ENCODE results near the gene TSGA10IP.

The TSGA10IP gene

DNA sequence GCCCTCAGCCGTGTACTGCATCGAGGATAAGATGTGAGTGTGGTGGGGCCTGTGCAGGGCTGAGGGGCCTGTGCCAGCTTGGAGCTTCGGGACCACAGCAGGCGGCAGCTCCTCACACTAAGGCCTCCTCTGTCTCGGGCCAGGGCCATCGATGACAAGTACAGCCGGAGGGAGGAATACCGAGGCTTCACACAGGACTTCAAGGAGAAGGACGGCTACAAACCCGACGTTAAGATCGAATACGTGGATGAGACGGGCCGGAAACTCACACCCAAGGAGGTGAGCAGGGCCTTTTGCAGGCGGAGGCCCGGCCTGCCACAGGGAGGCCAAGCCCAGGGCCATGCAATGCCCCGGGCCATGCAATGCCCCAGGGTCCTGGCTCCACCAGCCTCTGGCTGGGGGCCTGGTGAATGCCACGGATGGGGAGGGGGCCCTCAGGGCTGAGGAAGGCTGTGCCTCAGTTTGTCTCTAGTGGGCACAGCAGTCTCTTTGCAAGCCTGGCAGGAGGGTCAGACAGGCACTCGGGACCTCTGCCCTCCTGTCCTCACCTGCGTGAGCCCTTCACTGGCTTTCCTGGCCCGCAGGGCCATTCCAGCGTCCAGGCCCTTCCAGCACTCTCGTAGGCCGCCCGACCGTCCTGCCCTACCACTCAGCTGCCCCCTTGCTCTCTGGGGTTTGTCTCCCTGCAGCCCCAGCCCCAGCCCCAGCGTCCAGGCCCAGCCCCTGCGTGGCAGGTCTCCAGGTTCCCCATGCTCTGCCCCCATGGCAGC lies 32.5 kb downstream of the TSGA10IP start:
- no peak for DNase-seq

DNA sequence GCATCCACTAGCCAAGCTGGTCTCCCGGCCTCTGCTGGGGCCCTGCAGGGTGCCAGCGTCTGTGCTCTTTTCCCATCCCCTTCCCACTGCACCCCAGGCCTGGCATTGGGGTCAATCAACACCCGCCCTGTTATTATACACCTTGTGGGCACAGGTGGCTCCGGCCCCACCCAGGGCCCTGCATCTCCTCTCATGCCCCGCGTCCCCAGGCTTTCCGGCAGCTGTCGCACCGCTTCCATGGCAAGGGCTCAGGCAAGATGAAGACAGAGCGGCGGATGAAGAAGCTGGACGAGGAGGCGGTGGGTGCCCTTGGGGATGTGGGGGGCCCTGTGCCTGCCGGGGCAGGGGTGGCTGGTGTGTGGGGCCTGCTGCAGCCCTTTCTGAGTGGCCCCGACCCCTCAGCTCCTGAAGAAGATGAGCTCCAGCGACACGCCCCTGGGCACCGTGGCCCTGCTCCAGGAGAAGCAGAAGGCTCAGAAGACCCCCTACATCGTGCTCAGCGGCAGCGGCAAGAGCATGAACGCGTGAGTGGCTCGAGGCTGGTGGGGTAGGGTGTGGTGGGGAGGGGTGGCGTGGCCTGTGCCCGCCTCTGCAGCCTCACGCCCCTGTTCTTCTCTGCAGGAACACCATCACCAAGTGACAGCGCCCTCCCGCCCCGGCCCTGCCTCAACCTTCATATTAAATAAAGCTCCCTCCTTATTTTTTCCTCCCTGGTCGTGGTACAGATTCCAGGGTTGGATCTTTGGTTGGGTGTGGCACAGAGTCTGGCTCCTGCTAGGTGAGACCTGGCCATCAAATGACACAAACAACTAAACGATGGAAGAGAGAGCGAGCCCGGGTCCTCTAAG lies 33.3 kb downstream of the TSGA10IP start:
- DNase-seq = no peak

DNA sequence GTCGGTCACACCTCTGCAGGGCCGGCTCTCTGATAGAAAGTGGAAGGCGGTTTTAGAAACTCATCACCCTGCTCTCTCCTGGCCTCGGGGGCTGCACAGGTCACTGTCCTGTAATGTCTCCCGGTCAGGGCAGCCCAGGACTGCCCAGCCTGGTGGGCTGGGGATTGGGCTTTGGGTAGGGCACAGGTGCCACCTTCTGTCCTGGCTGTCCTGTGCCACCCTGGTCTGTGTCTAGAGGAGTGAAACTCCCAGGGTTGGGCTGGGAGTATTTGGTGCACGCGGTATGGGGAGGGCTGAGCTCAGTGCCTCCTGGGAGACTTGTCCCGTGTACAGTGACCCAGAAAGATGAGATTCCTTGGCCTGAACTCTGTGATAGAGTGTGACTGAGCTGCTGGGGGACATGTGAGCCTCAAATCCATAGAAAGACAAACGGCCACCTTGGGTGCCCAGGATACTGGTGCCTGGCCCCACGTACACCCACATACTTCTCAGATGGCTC lies 34.0 kb downstream of the TSGA10IP start:
- no peak for DNase-seq

DNA sequence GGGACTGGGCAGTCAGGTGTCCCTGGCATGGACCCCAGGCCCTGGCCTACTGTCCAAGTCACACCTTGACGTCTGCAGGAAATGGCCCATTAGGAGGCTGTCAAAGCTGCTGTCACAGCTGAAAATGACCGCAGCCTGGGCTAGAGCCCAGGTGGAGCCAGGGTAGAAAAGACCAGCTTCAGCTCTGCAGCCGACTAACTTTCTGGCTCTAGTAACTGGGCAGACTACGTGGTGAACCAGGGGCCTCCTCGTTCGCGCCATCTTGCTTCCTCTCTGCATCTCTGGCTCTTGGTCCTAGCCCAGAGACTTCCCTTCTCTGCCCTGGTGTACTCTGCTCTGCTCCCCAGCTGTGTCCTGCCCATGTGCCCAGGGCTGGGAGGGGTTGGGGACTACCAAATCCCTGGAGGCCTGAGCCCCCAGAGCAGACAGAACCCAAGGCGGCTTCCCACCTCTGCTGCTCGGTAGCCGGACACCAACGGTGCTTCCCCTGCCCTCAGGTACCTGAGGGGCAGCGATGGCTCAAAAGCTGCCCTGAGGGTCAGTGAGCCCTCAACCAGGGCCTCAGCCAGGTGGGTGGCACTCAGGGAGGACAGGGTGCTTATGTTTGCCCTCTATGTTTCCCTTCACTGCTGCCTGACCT lies 35.9 kb downstream of the TSGA10IP start:
- DNase-seq = no peak

DNA sequence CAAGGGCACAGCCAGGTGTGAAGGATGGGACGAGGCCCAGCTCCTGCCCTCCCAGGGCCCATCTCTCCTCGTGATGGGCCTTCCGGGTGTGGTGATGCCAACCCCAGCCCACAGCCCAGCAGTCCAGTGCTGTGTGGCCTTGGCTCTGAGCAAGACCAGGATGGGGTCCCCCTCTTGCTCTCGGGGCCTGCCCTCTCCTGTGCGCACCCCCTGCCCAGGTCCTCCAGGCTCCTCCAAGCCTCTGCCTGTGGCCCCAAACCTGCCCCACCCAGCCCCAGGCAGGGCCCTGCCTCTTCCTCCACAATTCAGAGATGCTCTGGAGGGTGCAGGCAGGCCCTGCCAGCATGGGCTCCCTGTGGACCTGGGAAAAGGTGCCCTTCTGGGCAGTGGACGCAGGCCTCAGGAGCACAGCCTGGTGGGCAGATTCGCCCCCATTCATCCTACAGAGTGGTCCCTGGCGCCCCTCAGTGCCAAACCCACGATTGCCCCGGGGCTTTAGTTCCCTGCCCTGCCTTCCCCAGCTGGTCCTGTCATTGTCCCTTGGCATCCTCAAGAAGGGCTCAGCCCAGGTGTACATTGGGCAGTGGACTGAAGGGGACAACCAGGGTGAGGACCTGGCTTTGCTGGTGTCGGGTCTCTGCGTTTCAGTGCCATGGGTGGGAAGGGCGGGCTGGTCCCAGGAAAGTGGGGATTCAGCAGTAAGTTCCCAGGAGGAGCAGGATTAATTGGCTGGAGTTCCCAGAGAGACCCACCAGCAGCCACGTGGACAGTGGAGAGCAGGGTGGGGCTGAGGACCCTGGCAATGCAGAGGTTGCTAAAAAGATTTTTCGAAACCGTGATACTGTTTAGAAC lies 36.9 kb downstream of the TSGA10IP start:
- DNase-seq = no peak

DNA sequence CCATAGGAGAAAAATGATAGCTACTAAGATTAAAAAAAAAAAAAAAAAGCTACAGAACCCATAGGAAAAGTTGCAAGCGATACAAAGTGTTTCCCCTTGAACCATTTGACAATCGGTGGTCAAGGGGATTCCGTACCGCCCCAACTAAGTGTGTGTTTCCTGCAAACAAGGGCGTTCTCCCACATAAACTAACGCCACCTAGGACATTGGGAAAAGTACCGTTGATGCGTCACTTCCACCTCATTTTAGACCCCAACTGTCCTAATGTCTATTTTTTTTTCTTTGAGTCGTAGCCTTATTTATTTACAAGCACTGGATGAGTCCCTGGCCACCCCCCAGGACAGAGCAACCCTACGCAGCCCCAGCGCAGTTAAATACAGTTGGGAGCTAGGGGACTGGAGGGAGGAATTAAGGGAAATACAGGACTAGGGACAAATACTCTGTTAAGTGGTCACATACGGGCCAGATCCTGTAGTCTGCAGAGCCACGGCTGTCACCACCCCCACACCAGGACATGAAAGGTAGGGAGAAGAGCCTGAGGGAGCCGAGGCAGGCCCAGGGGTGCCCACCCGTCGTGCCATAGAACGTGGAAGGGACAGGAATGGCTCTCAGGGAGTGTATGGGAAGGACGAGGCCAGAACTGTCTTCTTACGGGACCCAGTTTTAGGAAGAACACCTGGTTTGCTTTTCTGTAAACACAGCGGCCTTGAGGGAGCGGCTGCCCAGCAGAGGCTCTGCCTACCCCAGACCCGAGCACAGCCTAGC lies 37.7 kb downstream of the TSGA10IP start:
- DNase-seq = no peak

DNA sequence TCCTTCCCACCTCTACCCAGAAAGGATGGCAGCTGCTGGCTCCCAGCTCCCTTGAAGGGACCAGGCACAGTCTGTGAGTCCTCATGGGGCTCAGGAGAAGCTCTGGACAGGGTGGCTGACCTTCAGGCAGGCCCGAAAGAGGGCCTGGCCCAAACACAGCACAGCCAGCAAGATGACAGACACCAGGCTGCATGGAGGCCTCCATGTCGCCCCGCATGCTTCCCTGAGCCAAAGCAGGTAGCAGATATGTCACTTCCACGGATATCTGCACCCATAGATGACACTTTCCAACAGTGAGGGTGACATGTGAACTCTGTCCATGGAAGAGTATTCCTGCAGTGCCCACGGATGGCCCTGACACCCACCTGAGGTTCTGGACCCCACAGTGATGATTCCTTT lies 38.3 kb downstream of the TSGA10IP start:
- no peak for DNase-seq

DNA sequence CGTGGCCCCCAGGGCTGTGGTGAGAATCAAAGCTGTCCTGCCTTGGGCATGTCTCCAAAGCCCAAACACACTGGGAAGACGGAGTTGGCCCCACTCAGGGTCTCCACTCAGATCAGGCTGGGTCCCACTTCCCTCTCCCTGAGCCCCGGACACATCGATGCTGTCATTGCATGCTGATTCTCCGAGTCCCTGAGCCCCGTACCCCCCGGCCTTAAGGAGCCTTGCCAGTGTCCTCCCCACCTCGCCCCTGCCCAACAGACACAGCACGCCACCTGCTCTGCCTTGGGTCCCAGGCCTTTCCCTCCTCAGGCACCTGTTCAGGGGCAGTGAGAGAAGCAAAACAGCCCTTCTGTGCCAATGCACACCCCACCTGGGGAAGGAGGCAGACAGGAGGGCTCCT lies 42.1 kb downstream of the TSGA10IP start:
- DNase-seq = no peak

DNA sequence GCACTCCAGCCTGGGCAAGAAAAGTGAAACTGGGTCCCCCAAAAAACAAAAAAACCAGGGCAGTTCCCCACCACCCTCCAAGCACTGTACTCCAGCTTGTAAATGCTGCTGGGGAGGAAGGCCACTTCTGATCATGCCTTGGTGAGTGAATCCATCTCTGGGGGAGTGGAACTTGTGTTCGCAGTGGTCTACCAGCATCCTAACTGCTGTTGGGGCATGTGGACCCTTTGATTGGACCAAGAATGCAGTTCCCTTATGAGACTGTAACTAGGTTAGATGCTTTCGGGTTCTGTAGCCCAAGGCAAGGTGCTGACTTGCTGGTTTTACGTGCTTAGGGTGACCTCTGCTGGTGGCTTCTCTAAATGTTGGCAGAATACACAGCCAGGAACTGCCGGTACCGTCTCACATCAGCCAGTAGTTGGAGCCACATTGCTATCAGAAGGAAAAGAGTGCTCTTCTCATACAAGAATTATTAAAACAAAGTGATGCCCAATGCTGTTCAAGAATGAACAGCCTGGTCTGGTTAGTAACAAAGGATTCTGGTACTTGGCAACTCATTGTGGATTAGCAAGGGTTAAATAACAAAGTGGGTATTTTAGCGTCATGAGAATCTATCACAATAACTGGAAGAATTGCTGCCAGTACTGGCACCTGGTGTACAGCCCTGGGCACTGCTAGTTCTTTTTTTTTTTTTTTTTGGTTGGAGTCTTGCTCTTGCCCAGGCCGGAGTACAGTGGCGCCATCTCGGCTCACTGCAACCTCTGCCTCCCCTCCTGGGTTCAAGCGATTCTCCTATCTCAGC lies 43.7 kb downstream of the TSGA10IP start:
- peak; percentile 94 to 97 (median 96) for DNase-seq

DNA sequence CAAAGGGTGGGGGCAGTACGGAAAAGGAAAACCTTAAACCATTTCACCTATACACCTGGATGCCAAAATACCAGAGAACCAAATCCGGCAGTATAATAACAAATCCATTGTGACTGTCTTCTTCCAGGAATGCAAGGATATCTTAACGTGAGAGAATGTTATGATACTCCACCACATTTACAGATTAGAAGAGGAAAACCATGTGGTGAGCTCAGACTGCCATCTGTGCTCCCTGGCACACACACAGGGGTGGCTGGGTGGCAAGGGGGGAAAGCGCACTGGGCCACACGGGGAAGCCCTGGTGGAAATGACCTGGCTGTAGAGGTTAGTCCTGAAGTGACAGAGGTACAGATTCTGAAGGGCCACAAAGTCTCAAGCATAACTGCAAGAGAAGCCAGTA lies 46.8 kb downstream of the TSGA10IP start:
- DNase-seq = no peak

DNA sequence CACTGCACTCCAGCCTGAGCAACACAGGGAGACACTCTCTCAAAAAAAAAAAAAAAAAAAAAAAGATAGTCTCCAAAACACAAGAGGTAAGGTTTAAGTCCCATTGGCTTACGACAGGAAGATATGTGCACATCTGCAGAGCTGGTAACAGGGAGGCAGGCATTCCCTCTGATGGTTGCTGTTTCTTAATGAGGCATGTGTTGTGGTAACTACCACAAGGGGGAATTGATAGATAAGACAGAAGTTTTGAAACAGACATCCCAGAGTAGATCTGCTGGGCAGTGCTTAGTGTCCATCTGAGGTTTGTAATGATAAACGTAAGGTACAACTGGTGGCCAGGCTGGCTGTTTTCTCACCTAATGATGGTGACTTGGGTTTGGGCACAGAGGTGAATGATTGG lies 52.0 kb downstream of the TSGA10IP start:
- no peak for DNase-seq

DNA sequence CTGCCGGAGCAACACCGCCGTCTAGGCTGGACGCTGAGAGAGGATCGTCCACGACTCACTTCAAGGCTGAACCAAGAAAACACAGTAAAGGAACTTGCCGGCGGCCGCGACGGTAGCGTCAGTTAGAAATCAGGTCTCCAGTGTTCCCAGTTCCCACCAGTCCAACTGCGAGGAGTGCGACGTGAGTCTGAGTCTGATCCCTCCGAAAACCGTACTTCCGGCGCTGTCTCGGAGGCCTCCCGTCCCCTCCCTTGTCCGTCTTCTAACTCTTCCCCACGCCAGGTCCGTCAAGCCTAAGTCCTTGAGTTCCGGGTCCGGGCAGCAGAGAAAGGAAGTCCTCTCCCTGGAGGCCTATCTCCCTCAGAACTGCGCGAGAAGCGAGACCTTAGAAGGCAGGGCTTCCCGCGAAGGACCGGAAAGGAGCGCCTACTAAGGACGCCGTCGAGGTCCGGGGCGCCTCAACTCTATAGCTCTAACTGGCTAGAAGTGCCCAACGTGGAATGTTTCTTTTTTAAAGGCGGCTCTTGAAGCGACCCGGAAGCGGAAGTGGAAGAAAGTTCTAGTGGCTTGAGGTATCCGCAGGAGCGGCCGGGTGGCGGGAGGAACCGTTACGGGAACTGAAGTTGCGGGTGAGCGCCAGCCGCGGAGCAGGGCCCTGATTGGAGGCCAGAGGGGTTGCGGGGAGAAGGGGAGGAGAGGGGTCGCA lies 56.8 kb downstream of the TSGA10IP start, which contains the start of the genes BANF1 and EIF1AD:
Gene BANF1, plus strand, starts transcription at position 562 of the 706 bp plus-strand sequence. CDS start 748 bp downstream, outside the sequence.
Gene EIF1AD, minus strand, starts transcription at position 216 of the 706 bp plus-strand sequence. CDS start 1,768 bp downstream, outside the sequence.
- peak; percentile 96 to 98 (median 96) for DNase-seq

DNA sequence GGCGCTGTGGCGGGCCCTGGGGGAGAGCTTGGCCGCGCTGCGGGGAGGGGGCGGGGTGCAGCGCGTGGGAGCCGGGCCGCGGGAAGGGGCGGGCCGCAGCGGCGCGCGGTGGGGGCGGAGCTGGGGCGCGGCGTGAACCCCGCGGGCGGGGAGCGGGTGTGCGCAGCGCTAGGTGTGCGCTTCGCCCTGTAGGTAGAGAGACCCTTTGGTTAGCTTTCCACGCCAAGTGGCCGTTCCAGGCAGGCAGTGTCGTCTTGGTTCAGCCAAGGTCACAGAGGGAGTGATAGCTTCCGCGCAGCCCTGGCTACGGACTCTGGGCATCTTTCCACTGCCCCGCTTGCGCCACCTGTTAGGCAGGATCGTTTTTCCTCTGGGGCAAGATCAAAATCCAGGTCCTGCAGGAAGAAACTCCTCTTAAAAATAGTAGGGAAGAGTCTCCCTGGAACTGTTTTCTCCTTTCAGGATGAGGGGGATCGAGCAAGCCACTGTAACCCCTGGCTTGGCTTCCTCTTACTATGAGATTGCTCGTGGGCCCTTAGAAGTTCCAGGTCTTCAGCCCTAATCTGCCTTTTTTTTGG lies 57.5 kb downstream of the TSGA10IP start:
- DNase-seq = peak in 2 of 4 experiments; percentile 81 to 85

DNA sequence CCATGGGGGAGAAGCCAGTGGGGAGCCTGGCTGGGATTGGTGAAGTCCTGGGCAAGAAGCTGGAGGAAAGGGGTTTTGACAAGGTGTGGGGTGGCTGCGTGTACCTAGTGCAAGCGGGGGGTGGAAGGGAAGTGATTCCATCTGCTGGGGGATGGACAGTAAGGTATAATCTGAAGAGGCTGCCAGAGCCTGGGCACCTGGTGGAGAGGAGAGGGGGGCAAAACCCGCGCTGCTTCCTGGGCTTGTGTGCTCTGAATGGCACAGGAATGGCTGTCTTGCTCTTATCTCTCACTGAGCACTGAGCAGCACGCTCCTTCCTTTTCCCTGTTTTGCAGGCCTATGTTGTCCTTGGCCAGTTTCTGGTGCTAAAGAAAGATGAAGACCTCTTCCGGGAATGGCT lies 58.0 kb downstream of the TSGA10IP start:
- no peak for DNase-seq

DNA sequence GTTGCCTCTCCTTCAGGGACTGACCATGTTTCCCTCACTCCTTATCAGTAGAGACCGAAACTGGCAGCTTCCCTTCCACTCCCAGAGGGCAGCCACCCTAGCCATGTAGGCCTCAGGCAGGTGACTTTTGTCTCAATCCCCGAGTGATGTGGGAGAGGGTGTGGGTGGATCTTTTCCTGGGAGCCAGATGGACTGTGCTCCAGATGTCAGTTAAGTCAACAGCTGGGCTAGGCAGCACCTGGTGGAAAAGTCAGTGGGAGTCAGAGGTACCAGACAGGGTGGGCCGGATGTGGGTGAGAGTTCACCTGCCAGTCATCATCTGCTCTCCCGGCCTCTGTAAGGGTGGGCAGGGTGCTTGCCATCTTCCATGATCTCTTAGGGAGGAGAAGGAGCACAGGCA lies 58.9 kb downstream of the TSGA10IP start:
- DNase-seq = no peak

DNA sequence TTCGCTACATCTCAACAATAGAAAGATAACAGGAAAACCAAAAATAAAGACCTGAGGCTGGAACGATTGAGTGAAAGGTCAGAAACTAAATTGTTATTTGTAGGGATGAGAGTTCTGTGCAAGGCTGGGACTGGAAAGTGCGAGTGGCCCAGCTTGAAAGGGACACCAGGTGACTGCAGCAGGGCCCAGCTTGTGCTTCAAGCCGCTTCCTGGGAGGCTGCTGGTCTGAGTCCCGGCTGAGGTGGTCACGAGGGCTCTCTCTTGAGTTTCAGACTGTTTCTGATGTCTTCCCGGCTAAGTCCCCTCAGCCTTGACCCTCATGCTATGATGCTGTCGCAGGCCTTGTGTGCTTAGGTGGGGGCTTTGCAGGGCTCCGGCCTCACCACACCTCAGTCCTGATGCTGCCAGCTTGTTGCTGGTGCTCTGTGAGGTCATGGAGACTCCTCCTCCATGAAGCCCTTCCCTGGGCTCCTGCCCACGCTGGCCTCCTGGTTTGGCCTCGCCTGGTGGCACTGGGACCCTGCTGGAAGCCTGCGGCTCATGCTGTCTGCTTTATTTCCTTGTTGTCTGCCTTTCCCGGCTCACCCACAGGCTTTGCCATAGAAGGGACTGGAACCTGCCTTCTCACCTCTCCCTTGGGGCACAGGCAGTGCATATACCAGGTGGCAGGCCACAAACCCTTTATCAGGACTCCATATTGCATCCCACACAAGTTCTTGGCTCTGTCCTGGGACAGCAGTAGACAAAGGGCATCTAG lies 61.0 kb downstream of the TSGA10IP start:
- DNase-seq = no peak

DNA sequence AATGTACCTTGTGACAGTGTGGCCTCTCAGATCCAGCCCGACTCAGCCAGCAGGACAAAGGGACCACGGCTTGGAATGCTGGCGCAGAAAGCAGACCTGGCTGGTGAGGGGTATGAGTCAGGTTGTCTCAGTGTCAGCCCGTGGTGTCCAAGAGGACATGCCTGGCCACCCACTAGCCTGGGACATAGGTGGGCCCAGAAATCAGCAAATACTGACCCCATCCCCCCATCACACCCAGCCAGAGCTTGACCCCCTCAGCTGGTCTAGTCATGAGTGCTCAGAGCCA lies 61.6 kb downstream of the TSGA10IP start:
- no peak for DNase-seq

DNA sequence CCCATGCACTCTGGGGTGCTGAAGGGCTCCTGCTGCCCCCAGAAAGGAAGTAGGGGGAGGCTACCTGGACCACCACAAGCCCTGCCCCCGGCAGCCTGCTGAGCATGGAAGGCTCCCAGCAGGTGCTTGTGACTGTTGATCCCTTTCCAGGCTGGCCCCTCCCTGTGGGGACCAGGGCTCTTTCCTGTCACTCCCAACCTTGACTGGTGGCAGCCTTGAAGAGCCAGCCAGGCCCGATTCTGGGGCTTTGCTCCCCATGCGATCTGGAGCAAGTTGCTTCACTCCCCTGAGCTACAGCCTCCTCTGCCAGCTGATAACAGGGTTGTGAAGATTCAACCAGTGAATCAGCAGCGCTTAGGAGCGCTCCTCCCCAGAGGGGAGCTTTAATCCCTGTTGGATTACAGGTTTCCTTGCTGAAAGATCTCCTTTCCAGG lies 61.9 kb downstream of the TSGA10IP start:
- DNase-seq = no peak

DNA sequence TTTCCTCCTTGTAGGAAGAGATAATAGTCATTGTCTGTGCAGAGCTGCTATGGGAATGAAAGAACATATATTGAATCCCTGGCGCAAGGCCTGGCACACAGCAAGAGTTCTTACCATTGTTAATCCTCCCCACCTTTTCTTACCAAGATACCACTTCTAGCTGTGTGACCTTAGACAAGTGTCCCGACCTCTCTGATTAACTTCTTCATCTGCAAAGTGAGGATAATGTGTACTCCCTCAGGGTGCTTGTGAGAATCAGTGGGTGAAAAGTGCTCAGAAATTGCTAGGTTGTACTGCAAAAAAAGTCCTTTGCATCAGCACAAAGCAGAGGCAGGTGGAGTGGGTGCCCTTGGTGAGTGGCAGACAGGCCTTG lies 62.8 kb downstream of the TSGA10IP start:
- no peak for DNase-seq

All from suppressor macrophage (primary cell).